Mammary epithelial cell (primary cell): ENCODE data around the gene MAD1L1.

ENCODE experiments used
- EZH2 ChIP-seq: IDR thresholded peaks from 2 replicates; pipeline ENCODE4 v1.6.1; 2012; ENCODE audit warnings: low read length, inconsistent platforms, borderline replicate concordance
- TF ChIP-seq, protein P1 (sequence below), 2 donors: IDR thresholded peaks in 1 of 2; conservative IDR thresholded peaks in 1 of 2; 2 replicates each; pipeline ENCODE4 v1.5.1; 2011 to 2012; ENCODE audit warnings: inconsistent platforms in 2 of 2, low read length in 2 of 2, mild to moderate bottlenecking in 2 of 2, control low read depth in 1 of 2, low read depth in 1 of 2; ENCODE audit not compliant: insufficient read depth in 1 of 2; ENCODE audit errors: extremely low read depth in 1 of 2

DNA sequence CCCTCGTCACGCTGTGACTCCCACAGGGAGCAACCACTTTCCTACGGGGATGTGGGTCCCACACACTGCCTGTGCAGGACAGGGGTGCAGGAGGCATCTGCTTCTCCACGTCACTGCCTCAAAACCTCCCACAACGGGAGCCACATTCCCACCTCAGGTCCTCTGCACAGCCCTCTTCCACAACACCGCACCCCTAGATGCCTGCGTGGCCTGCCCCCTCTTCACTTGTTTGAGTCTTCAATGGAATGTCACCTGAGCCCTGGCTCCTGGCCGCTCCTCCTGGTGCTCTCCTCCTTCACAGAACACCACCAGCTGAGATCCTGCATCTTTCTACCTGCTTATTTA, 73.6 kb downstream of the MAD1L1 start:
- TF ChIP-seq EZH2, result no peak
- TF ChIP-seq, protein P1, sequence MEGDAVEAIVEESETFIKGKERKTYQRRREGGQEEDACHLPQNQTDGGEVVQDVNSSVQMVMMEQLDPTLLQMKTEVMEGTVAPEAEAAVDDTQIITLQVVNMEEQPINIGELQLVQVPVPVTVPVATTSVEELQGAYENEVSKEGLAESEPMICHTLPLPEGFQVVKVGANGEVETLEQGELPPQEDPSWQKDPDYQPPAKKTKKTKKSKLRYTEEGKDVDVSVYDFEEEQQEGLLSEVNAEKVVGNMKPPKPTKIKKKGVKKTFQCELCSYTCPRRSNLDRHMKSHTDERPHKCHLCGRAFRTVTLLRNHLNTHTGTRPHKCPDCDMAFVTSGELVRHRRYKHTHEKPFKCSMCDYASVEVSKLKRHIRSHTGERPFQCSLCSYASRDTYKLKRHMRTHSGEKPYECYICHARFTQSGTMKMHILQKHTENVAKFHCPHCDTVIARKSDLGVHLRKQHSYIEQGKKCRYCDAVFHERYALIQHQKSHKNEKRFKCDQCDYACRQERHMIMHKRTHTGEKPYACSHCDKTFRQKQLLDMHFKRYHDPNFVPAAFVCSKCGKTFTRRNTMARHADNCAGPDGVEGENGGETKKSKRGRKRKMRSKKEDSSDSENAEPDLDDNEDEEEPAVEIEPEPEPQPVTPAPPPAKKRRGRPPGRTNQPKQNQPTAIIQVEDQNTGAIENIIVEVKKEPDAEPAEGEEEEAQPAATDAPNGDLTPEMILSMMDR (conservative IDR thresholded peaks at IDR 0.05 in 1 of 2, IDR thresholded peaks at IDR 0.05 in 1 of 2; ENCODE audit: extremely low read depth in 1 of 2, insufficient read depth in 1 of 2, low read depth in 1 of 2, low read length in 2 of 2), result no peak
